ENCODE data around the gene SRA1. TPM values are rescaled to one million over a fixed set of nuclear protein-coding genes. Genes with fewer than 3 reads are reported as not detected.

SRA1 gene
- total RNA-seq, 2 experiments from 2014 or later, result 18.8 to 24.5 TPM

- intact Hi-C loops (cut with micrococcal nuclease; ENCODE audit: unreplicated experiment), result no loop called here
- Histone ChIP-seq H3K9me2 (ENCODE audit: insufficient read depth, low read length) (no peaks in the 10 kb centered on the region), H3K9me3 (ENCODE audit: low read length) (no peaks in the 10 kb centered on the region)
These were observed 17.0 kb downstream of the SRA1 start for GRCh38 chr5:140540227-140540626.

GRCh38 chr5:140524003-140524402 is 33.3 kb downstream of the SRA1 start:
- Histone ChIP-seq H3K4me2 (ENCODE audit: low read length) (no peak overlapping the region), H3K9me3 (ENCODE audit: low read length) (no peaks in the 10 kb centered on the region), H2AFZ (ENCODE audit: low read length) (no peak overlapping the region), H3K27ac (ENCODE audit: low read depth, low read length, poor library complexity, severe bottlenecking) (no peak overlapping the region), H3K4me1 (ENCODE audit: insufficient read depth, low read length, poor library complexity, severe bottlenecking) (peaks cover 7% of the 10 kb centered on the region), H3K4me3 (ENCODE audit: low read depth, low read length, poor library complexity, severe bottlenecking) (no peak overlapping the region), H3K36me3 (ENCODE audit: insufficient read depth, low read length) (peaks cover 72% of the 10 kb centered on the region), H3K9me2 (ENCODE audit: insufficient read depth, low read length) (no peaks in the 10 kb centered on the region), H4K20me1 (ENCODE audit: insufficient read depth, low read length) (no peaks in the 10 kb centered on the region), H3K79me2 (ENCODE audit: insufficient read depth, low read depth, low read length) (no peaks in the 10 kb centered on the region)
- BruUV-seq (replicated peaks), result no TSS peak
- intact Hi-C loops (cut with micrococcal nuclease; ENCODE audit: unreplicated experiment), result no loop called here
- CTCF ChIA-PET (ENCODE audit: unreplicated experiment), result no interaction called here
- POLR2A ChIA-PET, result interaction anchor here (0.6 to 0.7 kb wide), 3 partner anchors 137 to 1051 kb away, joined by 3 to 5 read pairs (median 3); no protein-coding TSS in a partner anchor
- TF ChIP-seq EZH2phosphoT487 (IDR thresholded peaks at IDR 0.05; ENCODE audit: borderline replicate concordance, low read depth, low read length) (no peak), CTCF (conservative IDR thresholded peaks at IDR 0.05; ENCODE audit: low read length) (no peak)
- no peak for DNase-seq (ENCODE audit: low spot score)

More at GRCh38 chr5:140540227-140540626, 17.0 kb downstream of the SRA1 start:
- Histone ChIP-seq H3K4me1 (ENCODE audit: insufficient read depth, low read length, poor library complexity, severe bottlenecking) (no peaks in the 10 kb centered on the region), H3K27ac (ENCODE audit: low read depth, low read length, poor library complexity, severe bottlenecking) (no peak overlapping the region), H3K79me2 (ENCODE audit: insufficient read depth, low read depth, low read length) (no peaks in the 10 kb centered on the region), H3K36me3 (ENCODE audit: insufficient read depth, low read length) (peaks cover 91% of the 10 kb centered on the region), H3K4me2 (ENCODE audit: low read length) (no peak overlapping the region), H2AFZ (ENCODE audit: low read length) (no peak overlapping the region), H3K4me3 (ENCODE audit: low read depth, low read length, poor library complexity, severe bottlenecking) (no peak overlapping the region), H4K20me1 (ENCODE audit: insufficient read depth, low read length) (no peaks in the 10 kb centered on the region)
- ChIA-PET CTCF (ENCODE audit: unreplicated experiment) (no interaction called here), POLR2A (interaction anchor here (0.6 to 1.5 kb wide), 2 partner anchors 13 to 45 kb away, joined by 3 read pairs; no protein-coding TSS in a partner anchor)
- no peak for DNase-seq (ENCODE audit: low spot score)
- no TSS peak for BruUV-seq (replicated peaks)
- TF ChIP-seq EZH2phosphoT487 (IDR thresholded peaks at IDR 0.05; ENCODE audit: borderline replicate concordance, low read depth, low read length) (no peak), CTCF (conservative IDR thresholded peaks at IDR 0.05; ENCODE audit: low read length) (no peak)

GRCh38 chr5:140513124-140513523 is 44.1 kb downstream of the SRA1 start:
- no peaks in the 10 kb centered on the region for H4K20me1 ChIP-seq (ENCODE audit: insufficient read depth, low read length)
- H3K4me1 ChIP-seq (ENCODE audit: insufficient read depth, low read length, poor library complexity, severe bottlenecking), result no peaks in the 10 kb centered on the region
- POLR2A ChIA-PET, result no interaction called here
- H3K4me2 ChIP-seq (ENCODE audit: low read length), result no peak overlapping the region
- no peak overlapping the region for H3K27ac ChIP-seq (ENCODE audit: low read depth, low read length, poor library complexity, severe bottlenecking)
- CTCF ChIA-PET (ENCODE audit: unreplicated experiment), result no interaction called here
- intact Hi-C loops (cut with micrococcal nuclease; ENCODE audit: unreplicated experiment), result no loop called here
- no peaks in the 10 kb centered on the region for H3K9me2 ChIP-seq (ENCODE audit: insufficient read depth, low read length)
- H3K36me3 ChIP-seq (ENCODE audit: insufficient read depth, low read length), result peaks cover 75% of the 10 kb centered on the region
- no peaks in the 10 kb centered on the region for H3K79me2 ChIP-seq (ENCODE audit: insufficient read depth, low read depth, low read length)
- no TSS peak for BruUV-seq (replicated peaks)
- DNase-seq (ENCODE audit: low spot score), result no peak
- H3K4me3 ChIP-seq (ENCODE audit: low read depth, low read length, poor library complexity, severe bottlenecking), result no peak overlapping the region
- H3K9me3 ChIP-seq (ENCODE audit: low read length), result no peaks in the 10 kb centered on the region
- TF ChIP-seq EZH2phosphoT487 (IDR thresholded peaks at IDR 0.05; ENCODE audit: borderline replicate concordance, low read depth, low read length) (no peak), CTCF (conservative IDR thresholded peaks at IDR 0.05; ENCODE audit: low read length) (no peak)
- H2AFZ ChIP-seq (ENCODE audit: low read length), result no peak overlapping the region
